ENCODE results near the gene SFRP5. TPM values are rescaled to one million over a fixed set of nuclear protein-coding genes. Genes with fewer than 3 reads are reported as not detected.

SFRP5 gene
- total and polyA plus RNA-seq, 2 donors (not counting 3 experiments of a cell fraction or from before 2014, with no cell fraction given): not detected

DNA sequence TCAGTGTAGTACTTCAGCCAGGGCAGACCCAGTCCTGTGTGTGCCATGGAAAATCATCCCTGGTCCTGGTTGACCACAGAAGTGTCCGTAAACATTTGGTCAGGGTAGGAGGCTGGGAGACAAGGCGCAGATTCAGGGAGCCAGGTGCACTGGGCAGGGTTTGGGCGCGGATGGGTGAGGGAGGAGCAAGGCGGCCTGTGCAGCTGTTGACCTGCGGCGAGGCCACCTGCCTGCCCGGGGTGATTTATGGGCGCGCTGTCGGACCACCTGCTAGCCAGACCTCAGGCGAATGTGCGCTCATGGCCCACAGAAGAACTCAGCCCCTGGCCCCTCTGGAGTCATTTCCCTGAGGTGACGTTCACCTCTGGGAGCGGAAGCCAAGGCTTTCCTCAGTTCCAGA, 6.6 kb downstream of the SFRP5 start:
- H3K9me1 ChIP-seq (replicated peaks; ENCODE audit: control insufficient read depth, extremely low read depth, insufficient read depth, low read length): no peaks in the 10 kb centered on the region
- DNase-seq (ENCODE audit: low read depth, low spot score) (no peak), FAIRE-seq (no peak)
- H3K27ac ChIP-seq (ENCODE audit: insufficient read depth, low read depth, low read length): no peak overlapping the region
- H3K9ac ChIP-seq (replicated peaks; ENCODE audit: extremely low read depth, insufficient read depth, low read length): no peak overlapping the region
- H2AFZ ChIP-seq (ENCODE audit: low read depth, low read length): no peak overlapping the region
- peaks cover 0 to 6% of the 10 kb centered on the region in 2 experiments for H3K36me3 ChIP-seq (ENCODE audit: control insufficient read depth in 2 of 2, extremely low read depth in 1 of 2, insufficient read depth in 2 of 2, low read length in 2 of 2)
- dilution Hi-C loops (cut with MboI; ENCODE audit: extremely low pct_ligation_motif_present, low sequenced_read_pairs): no loop called here
- peaks cover 4 to 5% of the 10 kb centered on the region in 2 experiments for H3K27me3 ChIP-seq (ENCODE audit: control insufficient read depth in 2 of 2, insufficient read depth in 2 of 2, low read length in 2 of 2)
- BruUV-seq (replicated peaks): no TSS peak
- H3K4me3 ChIP-seq (replicated peaks in 1 of 3; ENCODE audit: insufficient read depth in 1 of 3, low read depth in 1 of 3, low read length in 3 of 3): no peak overlapping the region
- TF ChIP-seq FOS (IDR thresholded peaks at IDR 0.05; ENCODE audit: borderline replicate concordance, insufficient read depth, low read length) (no peak), POLR2AphosphoS5 (IDR thresholded peaks at IDR 0.05; ENCODE audit: insufficient read depth, low read depth, low read length) (no peak), GATA2 (IDR thresholded peaks at IDR 0.05; ENCODE audit: insufficient read depth, insufficient read length, low read depth, low read length) (no peak), JUN (IDR thresholded peaks at IDR 0.05; ENCODE audit: borderline replicate concordance, insufficient read depth, insufficient read length, low read depth) (no peak), EZH2 (IDR thresholded peaks at IDR 0.05; ENCODE audit: borderline replicate concordance, low read depth, low read length, severe bottlenecking) (no peak), MYC (IDR thresholded peaks at IDR 0.05; ENCODE audit: low read depth, low read length) (no peak), POLR2A (IDR thresholded peaks at IDR 0.05; ENCODE audit: low read depth, low read length) (no peak)
- TF ChIP-seq, protein P1, sequence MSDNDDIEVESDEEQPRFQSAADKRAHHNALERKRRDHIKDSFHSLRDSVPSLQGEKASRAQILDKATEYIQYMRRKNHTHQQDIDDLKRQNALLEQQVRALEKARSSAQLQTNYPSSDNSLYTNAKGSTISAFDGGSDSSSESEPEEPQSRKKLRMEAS (IDR thresholded peaks at IDR 0.05; ENCODE audit: insufficient read depth, insufficient read length): no peak
- TF ChIP-seq, protein P2, sequence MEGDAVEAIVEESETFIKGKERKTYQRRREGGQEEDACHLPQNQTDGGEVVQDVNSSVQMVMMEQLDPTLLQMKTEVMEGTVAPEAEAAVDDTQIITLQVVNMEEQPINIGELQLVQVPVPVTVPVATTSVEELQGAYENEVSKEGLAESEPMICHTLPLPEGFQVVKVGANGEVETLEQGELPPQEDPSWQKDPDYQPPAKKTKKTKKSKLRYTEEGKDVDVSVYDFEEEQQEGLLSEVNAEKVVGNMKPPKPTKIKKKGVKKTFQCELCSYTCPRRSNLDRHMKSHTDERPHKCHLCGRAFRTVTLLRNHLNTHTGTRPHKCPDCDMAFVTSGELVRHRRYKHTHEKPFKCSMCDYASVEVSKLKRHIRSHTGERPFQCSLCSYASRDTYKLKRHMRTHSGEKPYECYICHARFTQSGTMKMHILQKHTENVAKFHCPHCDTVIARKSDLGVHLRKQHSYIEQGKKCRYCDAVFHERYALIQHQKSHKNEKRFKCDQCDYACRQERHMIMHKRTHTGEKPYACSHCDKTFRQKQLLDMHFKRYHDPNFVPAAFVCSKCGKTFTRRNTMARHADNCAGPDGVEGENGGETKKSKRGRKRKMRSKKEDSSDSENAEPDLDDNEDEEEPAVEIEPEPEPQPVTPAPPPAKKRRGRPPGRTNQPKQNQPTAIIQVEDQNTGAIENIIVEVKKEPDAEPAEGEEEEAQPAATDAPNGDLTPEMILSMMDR (IDR thresholded peaks at IDR 0.05; ENCODE audit: extremely low read depth in 1 of 2, insufficient read depth in 1 of 2, low read depth in 1 of 2, low read length in 2 of 2): no peak
- H3K4me1 ChIP-seq (ENCODE audit: control insufficient read depth, extremely low read depth, insufficient read depth, low read length): no peaks in the 10 kb centered on the region
- H4K20me1 ChIP-seq (replicated peaks; ENCODE audit: control insufficient read depth, extremely low read depth, insufficient read depth, low read length): no peaks in the 10 kb centered on the region
- H3K79me2 ChIP-seq (ENCODE audit: control insufficient read depth, insufficient read depth, low read length): no peaks in the 10 kb centered on the region
- ChIA-PET POLR2A (no interaction called here), CTCF (interaction anchor here (0.8 to 6.8 kb wide), 3 partner anchors 27 to 276 kb away, joined by 3 to 49 read pairs (median 3); no protein-coding TSS in a partner anchor)
- intact Hi-C loops (cut with micrococcal nuclease): no loop called here
- no peak overlapping the region for H3K4me2 ChIP-seq (ENCODE audit: insufficient read depth, low read length)
- H3K9me3 ChIP-seq (replicated peaks; ENCODE audit: control insufficient read depth, insufficient read depth, low read length): no peaks in the 10 kb centered on the region

Data from endothelial cell of umbilical vein (primary cell).